OCI-LY3 (cell line): Measurements from ENCODE around the gene ECE1.

Experiments used
- EZH2phosphoT487 ChIP-seq: fragments of 200-600 bp; shearing (Covaris generic); IDR thresholded peaks from 2 replicates; pipeline ENCODE4 v1.6.1; 2018; ENCODE audit warnings: antibody characterized with exemption, mixed run types, low read depth
- TF ChIP-seq, protein P1 (sequence below): fragments of 200-600, 300-600 bp; sonication (generic); IDR thresholded peaks from 2 replicates; pipeline ENCODE4 v1.5.1; 2014; ENCODE audit warnings: antibody characterized with exemption, low read length, low read depth

DNA sequence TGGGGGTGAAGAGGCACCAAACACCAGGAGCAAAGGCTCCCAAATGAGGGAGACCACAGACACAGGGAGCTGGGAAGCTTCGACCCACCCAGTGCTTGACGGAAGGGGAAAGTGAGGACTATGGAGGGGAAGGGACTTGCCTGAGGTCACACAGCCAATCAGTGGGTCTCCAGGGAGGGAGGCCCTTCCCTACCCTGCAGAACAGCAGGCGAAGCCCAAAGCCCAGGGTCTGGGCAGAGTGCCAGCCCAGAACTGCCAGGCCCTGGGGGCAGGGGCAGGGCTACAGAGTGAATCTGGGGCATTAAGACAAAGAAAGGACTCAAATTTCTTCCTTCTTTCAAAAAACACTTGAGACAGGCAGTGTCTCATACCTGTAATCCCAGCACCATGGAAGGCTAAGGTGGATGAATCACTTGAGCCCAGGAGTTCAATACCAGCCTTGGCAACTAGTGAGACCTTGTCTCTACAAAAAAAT lies 45.5 kb upstream of the ECE1 start:
- TF ChIP-seq, protein P1, sequence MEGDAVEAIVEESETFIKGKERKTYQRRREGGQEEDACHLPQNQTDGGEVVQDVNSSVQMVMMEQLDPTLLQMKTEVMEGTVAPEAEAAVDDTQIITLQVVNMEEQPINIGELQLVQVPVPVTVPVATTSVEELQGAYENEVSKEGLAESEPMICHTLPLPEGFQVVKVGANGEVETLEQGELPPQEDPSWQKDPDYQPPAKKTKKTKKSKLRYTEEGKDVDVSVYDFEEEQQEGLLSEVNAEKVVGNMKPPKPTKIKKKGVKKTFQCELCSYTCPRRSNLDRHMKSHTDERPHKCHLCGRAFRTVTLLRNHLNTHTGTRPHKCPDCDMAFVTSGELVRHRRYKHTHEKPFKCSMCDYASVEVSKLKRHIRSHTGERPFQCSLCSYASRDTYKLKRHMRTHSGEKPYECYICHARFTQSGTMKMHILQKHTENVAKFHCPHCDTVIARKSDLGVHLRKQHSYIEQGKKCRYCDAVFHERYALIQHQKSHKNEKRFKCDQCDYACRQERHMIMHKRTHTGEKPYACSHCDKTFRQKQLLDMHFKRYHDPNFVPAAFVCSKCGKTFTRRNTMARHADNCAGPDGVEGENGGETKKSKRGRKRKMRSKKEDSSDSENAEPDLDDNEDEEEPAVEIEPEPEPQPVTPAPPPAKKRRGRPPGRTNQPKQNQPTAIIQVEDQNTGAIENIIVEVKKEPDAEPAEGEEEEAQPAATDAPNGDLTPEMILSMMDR: no peak
- TF ChIP-seq EZH2phosphoT487: no peak
